ENCODE measurements around the gene NBPF3. TPM values are rescaled to one million over a fixed set of nuclear protein-coding genes. Genes with fewer than 3 reads are reported as not detected.
"Not testable (repeated sequence)": the region's sequence is repeated elsewhere in the genome, so short reads cannot be mapped to it uniquely, and the experiment has no call there.

NBPF3 gene
- total and polyA plus RNA-seq, 4 donors: 1.4 to 4.0 (median 1.7) TPM

DNA sequence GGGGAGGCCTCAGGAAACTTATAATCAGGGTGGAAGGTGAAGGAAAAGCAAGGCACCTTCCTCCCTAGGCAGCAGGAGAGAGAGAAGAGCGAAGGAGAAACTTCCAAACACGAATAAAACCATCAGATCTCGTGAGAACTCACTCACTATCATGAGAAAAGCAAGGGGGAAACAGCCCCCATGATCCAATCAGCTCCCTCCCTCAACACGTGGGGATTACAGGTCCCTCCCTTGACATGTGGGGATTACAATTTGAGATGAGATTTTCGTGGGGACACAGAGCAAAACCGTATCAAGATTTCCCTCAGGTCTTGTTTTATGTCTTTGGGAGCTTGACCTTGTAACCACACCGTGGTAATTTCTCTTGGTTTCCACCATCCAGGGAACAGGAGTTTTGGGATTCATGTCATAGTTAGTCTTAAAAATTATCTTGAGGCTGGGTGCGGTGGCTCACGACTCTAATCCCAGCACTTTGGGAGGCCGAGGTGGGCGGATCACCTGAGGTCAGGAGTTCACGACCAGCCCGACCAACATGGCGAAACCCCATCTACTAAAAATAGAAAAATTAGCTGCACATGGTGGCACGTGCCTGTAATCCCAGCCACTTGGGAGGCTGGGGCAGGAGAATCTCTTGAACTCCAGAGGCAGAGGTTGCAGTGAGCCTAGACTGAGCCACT lies 47.2 kb upstream of the NBPF3 start:
- 83% methylated on average over 15 of the region's 15 CpGs for WGBS
- Histone ChIP-seq H3K27me3 (ENCODE audit: control insufficient read depth in 4 of 4, insufficient read depth in 4 of 4, low read length in 3 of 4) (peaks cover 0 to 4% (median 0%) of the 10 kb centered on the region in 4 donors), H3K9me3 (ENCODE audit: control insufficient read depth in 4 of 4, low read length in 3 of 4) (no peaks in the 10 kb centered on the region), H3K36me3 (ENCODE audit: control insufficient read depth in 4 of 4, insufficient read depth in 3 of 4, low read depth in 1 of 4, low read length in 3 of 4) (no peaks in the 10 kb centered on the region), H3K9ac (ENCODE audit: low read depth in 1 of 2, low read length in 2 of 2) (no peak overlapping the region), H3K4me3 (ENCODE audit: low read depth in 1 of 3, low read length in 3 of 3) (no peak overlapping the region), H3K27ac (ENCODE audit: low read depth in 1 of 2, low read length in 2 of 2) (no peak overlapping the region), H3K4me1 (ENCODE audit: control insufficient read depth in 4 of 4, insufficient read depth in 4 of 4, low read length in 3 of 4) (no peaks in the 10 kb centered on the region)
- DNase-seq (ENCODE audit: low spot score): no peak
- TF ChIP-seq TAF1 (conservative IDR thresholded peaks at IDR 0.05) (no peak), RXRA (IDR thresholded peaks at IDR 0.05) (no peak), FOXA2 (IDR thresholded peaks at IDR 0.05) (no peak), HNF4G (IDR thresholded peaks at IDR 0.05) (no peak), FOXA1 (IDR thresholded peaks at IDR 0.05) (no peak), NR2F2 (IDR thresholded peaks at IDR 0.05) (no peak), RAD21 (IDR thresholded peaks at IDR 0.05) (no peak), HNF4A (conservative IDR thresholded peaks at IDR 0.05) (no peak), EGR1 (IDR thresholded peaks at IDR 0.05; ENCODE audit: low read depth in 2 of 2) (no peak)
- TF ChIP-seq, protein P1, sequence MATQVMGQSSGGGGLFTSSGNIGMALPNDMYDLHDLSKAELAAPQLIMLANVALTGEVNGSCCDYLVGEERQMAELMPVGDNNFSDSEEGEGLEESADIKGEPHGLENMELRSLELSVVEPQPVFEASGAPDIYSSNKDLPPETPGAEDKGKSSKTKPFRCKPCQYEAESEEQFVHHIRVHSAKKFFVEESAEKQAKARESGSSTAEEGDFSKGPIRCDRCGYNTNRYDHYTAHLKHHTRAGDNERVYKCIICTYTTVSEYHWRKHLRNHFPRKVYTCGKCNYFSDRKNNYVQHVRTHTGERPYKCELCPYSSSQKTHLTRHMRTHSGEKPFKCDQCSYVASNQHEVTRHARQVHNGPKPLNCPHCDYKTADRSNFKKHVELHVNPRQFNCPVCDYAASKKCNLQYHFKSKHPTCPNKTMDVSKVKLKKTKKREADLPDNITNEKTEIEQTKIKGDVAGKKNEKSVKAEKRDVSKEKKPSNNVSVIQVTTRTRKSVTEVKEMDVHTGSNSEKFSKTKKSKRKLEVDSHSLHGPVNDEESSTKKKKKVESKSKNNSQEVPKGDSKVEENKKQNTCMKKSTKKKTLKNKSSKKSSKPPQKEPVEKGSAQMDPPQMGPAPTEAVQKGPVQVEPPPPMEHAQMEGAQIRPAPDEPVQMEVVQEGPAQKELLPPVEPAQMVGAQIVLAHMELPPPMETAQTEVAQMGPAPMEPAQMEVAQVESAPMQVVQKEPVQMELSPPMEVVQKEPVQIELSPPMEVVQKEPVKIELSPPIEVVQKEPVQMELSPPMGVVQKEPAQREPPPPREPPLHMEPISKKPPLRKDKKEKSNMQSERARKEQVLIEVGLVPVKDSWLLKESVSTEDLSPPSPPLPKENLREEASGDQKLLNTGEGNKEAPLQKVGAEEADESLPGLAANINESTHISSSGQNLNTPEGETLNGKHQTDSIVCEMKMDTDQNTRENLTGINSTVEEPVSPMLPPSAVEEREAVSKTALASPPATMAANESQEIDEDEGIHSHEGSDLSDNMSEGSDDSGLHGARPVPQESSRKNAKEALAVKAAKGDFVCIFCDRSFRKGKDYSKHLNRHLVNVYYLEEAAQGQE (IDR thresholded peaks at IDR 0.05): no peak
- TF ChIP-seq, protein P2, sequence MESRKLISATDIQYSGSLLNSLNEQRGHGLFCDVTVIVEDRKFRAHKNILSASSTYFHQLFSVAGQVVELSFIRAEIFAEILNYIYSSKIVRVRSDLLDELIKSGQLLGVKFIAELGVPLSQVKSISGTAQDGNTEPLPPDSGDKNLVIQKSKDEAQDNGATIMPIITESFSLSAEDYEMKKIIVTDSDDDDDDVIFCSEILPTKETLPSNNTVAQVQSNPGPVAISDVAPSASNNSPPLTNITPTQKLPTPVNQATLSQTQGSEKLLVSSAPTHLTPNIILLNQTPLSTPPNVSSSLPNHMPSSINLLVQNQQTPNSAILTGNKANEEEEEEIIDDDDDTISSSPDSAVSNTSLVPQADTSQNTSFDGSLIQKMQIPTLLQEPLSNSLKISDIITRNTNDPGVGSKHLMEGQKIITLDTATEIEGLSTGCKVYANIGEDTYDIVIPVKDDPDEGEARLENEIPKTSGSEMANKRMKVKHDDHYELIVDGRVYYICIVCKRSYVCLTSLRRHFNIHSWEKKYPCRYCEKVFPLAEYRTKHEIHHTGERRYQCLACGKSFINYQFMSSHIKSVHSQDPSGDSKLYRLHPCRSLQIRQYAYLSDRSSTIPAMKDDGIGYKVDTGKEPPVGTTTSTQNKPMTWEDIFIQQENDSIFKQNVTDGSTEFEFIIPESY (IDR thresholded peaks at IDR 0.05): no peak

DNA sequence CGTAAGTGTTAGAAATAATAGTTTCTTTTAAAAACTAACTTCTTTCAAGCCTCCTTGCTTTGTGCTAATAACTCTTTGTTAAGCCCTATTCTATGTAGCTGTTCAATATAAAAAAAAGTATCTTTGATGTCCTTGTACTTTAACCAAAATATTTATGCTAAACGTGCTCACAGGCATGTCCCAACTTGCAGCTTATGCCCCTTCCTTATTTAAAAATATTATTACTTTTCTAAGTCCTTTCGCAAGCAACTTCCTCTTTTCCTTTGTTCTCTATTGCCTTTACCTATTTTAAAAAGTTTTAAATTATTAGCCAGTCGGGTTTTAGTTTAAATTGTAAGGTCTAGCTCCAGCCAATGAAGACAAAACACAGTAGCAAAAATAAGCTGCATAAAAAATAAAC lies 43.4 kb upstream of the NBPF3 start:
- no peak overlapping the region for H3K9ac ChIP-seq (ENCODE audit: low read depth in 1 of 2, low read length in 2 of 2)
- no peak for DNase-seq (ENCODE audit: low spot score)
- TF ChIP-seq HNF4G (IDR thresholded peaks at IDR 0.05) (no peak), RXRA (IDR thresholded peaks at IDR 0.05) (no peak)
- no peaks in the 10 kb centered on the region for H3K36me3 ChIP-seq (ENCODE audit: control insufficient read depth in 4 of 4, insufficient read depth in 3 of 4, low read depth in 1 of 4, low read length in 3 of 4)
- no peaks in the 10 kb centered on the region for H3K9me3 ChIP-seq (ENCODE audit: control insufficient read depth in 4 of 4, low read length in 3 of 4)
- H3K27me3 ChIP-seq (ENCODE audit: control insufficient read depth in 4 of 4, insufficient read depth in 4 of 4, low read length in 3 of 4): peaks cover 0 to 4% (median 0%) of the 10 kb centered on the region in 4 donors
- no peak overlapping the region for H3K27ac ChIP-seq (ENCODE audit: low read depth in 1 of 2, low read length in 2 of 2)
- H3K4me1 ChIP-seq (ENCODE audit: control insufficient read depth in 4 of 4, insufficient read depth in 4 of 4, low read length in 3 of 4): no peaks in the 10 kb centered on the region
- H3K4me3 ChIP-seq (ENCODE audit: low read depth in 1 of 3, low read length in 3 of 3): no peak overlapping the region
- WGBS: 57% methylated on average over 4 of the region's 4 CpGs

DNA sequence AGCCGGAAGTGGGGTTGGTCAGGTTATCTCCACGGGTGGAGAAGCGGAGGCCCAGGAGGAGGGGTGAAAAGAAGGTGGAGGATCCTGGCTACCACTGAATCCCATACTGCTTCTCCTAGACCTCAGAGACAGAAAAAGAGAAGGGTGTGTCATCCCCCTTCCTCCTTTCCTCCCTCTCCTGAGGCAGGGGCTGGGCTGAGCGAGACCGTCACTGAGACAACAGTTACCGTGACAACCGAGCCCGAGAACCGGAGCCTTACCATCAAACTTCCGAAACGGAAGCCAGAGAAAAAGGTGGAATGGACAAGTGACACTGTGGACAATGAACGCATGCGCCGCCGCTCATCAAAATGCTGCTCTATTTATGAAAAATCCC lies 42.1 kb upstream of the NBPF3 start:
- 46% methylated on average over 15 of the region's 15 CpGs for whole genome bisulfite sequencing
- Histone ChIP-seq H3K9me3 (ENCODE audit: control insufficient read depth in 4 of 4, low read length in 3 of 4) (no peaks in the 10 kb centered on the region), H3K9ac (ENCODE audit: low read depth in 1 of 2, low read length in 2 of 2) (no peak overlapping the region), H3K36me3 (ENCODE audit: control insufficient read depth in 4 of 4, insufficient read depth in 3 of 4, low read depth in 1 of 4, low read length in 3 of 4) (no peaks in the 10 kb centered on the region), H3K4me1 (ENCODE audit: control insufficient read depth in 4 of 4, insufficient read depth in 4 of 4, low read length in 3 of 4) (no peaks in the 10 kb centered on the region), H3K27ac (ENCODE audit: low read depth in 1 of 2, low read length in 2 of 2) (no peak overlapping the region), H3K27me3 (ENCODE audit: control insufficient read depth in 4 of 4, insufficient read depth in 4 of 4, low read length in 3 of 4) (peaks cover 0 to 4% (median 0%) of the 10 kb centered on the region in 4 donors), H3K4me3 (ENCODE audit: low read depth in 1 of 3, low read length in 3 of 3) (no peak overlapping the region)
- DNase-seq (ENCODE audit: low spot score): no peak
- TF ChIP-seq, protein P3, sequence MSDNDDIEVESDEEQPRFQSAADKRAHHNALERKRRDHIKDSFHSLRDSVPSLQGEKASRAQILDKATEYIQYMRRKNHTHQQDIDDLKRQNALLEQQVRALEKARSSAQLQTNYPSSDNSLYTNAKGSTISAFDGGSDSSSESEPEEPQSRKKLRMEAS (IDR thresholded peaks at IDR 0.05): no peak
- peak; percentile 54 for TF ChIP-seq NR2F2 (IDR thresholded peaks at IDR 0.05)

DNA sequence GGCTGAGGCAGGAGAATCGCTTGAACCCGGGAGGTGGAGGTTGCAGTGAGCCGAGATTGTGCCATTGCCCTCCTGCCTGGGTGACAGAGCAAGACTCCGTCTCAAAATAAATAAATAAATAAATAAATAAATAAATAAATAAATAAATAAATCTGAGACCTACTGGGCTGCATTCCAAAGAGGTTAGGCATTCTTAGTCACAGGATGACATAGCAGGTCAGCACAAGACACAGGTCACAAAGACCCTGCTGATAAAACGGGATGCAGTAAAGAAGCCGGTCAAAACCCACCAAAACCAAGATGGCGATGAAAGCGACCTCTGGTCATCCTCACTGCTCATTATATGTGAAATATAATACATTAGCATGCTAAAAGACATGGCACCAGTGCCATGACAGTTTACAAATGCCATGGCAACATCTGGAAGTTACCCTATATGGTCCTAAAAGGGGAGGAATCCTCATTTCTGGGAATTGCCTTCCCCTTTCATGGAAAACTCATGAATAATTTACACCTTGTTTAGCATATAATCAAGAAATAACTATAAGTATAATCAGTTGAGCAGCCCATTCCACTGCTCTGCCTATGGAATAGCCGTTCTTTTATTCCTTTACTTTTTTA lies 38.1 kb upstream of the NBPF3 start:
- not testable (repeated sequence) for H3K9me3 ChIP-seq (ENCODE audit: control insufficient read depth in 4 of 4, low read length in 3 of 4); H3K4me1 ChIP-seq (ENCODE audit: control insufficient read depth in 4 of 4, insufficient read depth in 4 of 4, low read length in 3 of 4); DNase-seq (ENCODE audit: low spot score); H3K27me3 ChIP-seq (ENCODE audit: control insufficient read depth in 4 of 4, insufficient read depth in 4 of 4, low read length in 3 of 4); H3K27ac ChIP-seq (ENCODE audit: low read depth in 1 of 2, low read length in 2 of 2); H3K9ac ChIP-seq (ENCODE audit: low read depth in 1 of 2, low read length in 2 of 2); H3K36me3 ChIP-seq (ENCODE audit: control insufficient read depth in 4 of 4, insufficient read depth in 3 of 4, low read depth in 1 of 4, low read length in 3 of 4); H3K4me3 ChIP-seq (ENCODE audit: low read depth in 1 of 3, low read length in 3 of 3)
- WGBS: 86% methylated on average over 9 of the region's 9 CpGs
